Stimulated activated CD4-positive, alpha-beta T cell treated with anti-CD3 and anti-CD28 coated beads, Interleukin-12 subunit alpha, Interleukin-12 subunit beta, amount 100 ng/mL, for 48 hours (primary cell): Measurements from ENCODE around the gene ERG.

Source experiments
- DNase-seq, 3 donors: peaks; one replicate each; pipeline ENCODE4 v3.0.0-alpha.2; 2020; ENCODE audit warnings: low read depth in 2 of 3, low spot score in 1 of 3

The ERG gene, protein sequence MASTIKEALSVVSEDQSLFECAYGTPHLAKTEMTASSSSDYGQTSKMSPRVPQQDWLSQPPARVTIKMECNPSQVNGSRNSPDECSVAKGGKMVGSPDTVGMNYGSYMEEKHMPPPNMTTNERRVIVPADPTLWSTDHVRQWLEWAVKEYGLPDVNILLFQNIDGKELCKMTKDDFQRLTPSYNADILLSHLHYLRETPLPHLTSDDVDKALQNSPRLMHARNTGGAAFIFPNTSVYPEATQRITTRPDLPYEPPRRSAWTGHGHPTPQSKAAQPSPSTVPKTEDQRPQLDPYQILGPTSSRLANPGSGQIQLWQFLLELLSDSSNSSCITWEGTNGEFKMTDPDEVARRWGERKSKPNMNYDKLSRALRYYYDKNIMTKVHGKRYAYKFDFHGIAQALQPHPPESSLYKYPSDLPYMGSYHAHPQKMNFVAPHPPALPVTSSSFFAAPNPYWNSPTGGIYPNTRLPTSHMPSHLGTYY

DNA sequence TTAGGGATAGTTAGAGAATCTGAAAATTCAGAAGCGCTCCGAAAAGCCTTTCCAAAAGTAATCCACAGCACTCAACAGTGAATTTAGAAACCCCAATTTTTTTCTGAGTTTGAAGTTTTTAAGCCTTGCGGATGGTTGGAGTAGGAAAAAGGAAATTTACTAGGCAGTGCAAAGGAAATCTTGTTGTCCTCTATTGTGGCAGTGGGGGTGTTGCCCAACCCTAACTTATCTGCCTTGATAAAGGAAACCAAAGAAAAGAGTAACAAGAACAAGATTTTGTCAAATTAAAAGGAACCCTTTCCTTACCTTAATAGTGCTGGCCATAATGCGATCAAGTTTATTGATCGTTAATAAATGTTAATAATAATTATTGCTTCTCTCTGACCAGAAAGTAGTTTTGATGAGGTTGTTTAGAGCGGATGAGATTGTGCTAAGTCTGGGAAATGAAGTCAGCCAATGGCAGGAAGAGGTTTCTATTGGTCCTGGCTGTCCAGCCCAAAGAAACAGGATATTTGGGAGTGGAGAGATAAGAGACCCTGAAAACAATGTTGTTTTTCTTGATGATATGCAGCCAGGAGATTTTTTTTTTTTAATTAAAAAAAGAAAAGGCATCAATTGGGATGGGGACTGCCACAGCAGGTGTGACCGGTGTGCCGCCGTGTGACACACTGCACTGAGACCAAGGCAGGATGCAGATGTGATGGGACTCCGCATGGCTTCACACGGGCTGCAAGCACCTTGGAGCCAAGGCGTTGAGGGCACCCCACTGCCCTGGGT, at the start of gene ERG:
TSS of gene ERG (minus strand) at position 421 of the 777 bp plus-strand sequence. CDS start at position 324, 97 bp downstream.
- no peak for DNase-seq

- no peak for DNase-seq
These were observed 46.4 kb upstream of the ERG start for GRCh38 chr21:38544661-38545060.

DNA sequence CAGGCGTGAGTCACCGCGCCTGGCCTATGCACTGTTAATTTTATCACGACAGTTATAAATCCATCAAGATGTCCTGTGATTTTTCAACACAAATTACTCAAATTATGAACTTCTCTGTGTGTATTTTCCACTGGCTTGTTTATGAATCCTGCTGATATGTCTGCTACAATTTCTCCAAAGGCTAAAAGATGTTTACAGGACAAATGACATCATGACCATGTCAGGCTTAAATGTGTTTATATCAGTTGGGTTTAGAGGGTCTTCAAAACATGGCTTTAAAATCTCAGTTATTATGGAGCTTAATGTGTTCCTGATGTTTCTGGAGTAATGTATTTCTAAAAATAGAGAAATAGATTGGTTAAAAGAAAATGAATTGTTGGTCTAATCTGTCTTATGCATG, 44.0 kb upstream of the ERG start:
- no peak for DNase-seq

- DNase-seq = no peak
These were observed 40.1 kb upstream of the ERG start for GRCh38 chr21:38538353-38538752.

- no peak for DNase-seq
These were observed 36.3 kb upstream of the ERG start for GRCh38 chr21:38534591-38534990.

- DNase-seq = no peak
These were observed 35.6 kb upstream of the ERG start for GRCh38 chr21:38533887-38534286.

- no peak for DNase-seq
These were observed 33.3 kb upstream of the ERG start for GRCh38 chr21:38531591-38531990.

DNA sequence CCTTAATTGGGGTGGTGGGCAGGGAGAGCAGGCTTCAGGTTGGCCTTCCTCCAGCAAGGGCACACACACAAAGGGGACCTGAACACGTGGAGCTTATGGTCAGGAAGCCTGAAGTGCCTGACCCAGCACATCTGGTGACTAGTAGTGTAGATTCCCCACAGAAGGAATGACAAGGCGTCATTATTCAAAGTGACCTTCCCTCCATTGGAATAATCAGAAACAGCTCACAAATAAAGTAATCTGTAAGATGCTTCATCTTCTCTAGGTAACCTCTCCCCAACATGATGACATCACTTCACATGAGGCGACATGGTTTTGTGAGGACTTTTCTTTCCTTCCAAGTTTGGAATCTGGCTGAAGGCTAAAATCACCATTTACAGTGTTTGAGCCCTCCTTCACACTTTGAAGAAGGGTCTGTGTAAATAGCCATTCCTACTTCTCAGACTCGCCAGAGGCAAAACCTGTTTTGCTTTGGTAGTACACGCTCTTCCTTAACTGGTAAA, 32.8 kb upstream of the ERG start:
- DNase-seq = no peak

DNA sequence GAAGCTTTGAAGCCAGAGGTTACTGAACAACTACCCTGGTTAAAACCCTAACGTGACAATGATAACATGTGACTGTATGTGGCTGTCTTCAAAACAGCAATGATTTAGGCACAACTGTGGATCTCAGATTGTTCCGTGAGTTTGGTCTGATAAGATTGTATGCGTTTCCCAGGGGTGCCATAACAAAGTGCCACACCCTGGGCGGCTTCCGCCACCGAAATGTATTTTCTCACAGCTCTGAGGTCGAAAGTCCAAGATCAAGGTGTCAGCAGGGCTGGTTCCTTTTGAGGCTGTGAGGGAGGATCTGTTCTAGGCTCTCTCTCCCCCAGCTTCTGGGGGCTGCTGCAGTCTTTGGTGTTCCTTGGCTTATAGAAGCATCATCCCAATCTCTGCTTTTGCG, 29.5 kb upstream of the ERG start:
- DNase-seq = no peak

GRCh38 chr21:38525454-38525853, 27.2 kb upstream of the ERG start:
- no peak for DNase-seq

GRCh38 chr21:38524168-38525153, 26.2 kb upstream of the ERG start:
- no peak for DNase-seq

- no peak for DNase-seq
These were observed 22.2 kb upstream of the ERG start for GRCh38 chr21:38520511-38520910.

- DNase-seq = no peak
These were observed 13.5 kb upstream of the ERG start for GRCh38 chr21:38511662-38512243.

DNA sequence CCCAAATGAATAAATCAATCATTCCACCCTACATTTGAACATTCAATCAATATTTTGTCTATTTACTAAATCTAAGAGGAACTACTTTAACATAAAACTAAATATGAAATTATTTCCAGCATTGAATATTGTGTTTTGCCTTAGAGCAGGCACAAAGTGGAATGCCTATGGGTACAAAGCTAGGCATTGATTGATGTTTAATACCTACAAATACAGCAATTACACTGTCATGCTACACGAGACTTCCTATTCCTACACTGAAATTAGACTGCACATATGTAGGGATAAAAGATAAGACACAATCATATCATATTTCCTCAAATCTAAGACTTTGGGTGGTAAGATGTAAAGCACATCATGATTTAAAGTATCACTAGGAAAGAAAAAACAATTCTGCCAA, 12.9 kb upstream of the ERG start:
- DNase-seq = no peak

- DNase-seq = no peak
These were observed 9.2 kb upstream of the ERG start for GRCh38 chr21:38507374-38507942.

- no peak for DNase-seq
These were observed 8.5 kb upstream of the ERG start for GRCh38 chr21:38506661-38507281.

DNA sequence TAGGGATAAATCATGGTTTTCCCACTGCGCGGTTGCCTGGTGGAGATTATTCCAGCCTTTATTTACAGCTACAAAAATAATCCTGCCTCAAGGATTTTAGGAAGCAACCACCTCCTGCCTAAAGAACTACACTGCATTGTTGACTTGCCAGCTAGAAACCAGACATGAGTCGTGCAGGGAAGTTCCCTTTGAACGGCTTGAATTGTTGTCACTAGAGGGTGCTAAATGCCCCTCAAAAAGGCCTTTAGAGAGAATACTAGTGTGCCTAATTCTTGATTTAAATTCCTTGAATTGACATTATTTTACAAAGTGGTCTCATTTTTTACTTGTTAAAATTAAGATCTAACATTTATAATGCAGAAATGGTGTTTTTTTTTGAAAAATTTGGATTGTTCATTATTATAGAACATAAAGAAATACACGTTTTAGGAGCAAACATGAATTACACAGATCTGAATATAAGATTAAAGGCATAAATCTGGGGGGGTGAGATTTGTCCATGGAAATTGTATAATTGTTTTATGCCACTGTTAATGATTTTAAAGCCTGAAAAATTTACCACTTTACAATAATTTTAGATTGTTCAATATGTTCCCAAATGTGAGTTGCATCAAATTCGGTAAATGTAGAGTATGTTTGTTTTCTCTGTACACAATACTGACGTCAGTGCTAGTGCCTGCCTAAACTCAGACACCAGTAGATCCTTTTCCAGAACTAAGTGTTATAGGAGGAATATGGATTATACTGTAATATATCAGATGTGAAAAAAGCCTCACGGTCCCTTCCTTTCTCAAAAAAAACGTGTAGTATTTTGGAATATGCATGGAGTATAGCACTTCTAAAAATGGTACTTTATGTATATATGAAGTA, 7.6 kb upstream of the ERG start:
- peak in 1 of 3 donors; percentile 17 for DNase-seq

- no peak for DNase-seq
These were observed 5.8 kb upstream of the ERG start for GRCh38 chr21:38504066-38504465.

DNA sequence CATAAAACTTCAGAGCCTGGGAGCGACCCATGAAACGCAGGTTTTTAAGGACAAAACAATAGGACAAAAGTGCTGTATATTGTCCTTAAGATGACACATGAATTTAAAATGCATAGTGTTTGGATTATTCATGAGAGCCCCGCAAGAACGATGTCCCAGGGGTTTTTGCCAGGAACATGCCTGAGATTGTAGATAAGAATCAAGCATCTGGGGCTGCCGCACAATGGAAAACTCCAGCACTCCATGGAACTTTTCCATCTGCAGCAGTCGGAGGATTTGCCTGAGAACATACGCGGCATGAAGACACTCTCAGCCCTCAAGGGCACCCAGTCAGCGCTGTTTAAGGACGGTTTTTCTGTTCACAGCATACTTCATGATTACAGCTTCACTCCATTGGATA, 5.3 kb upstream of the ERG start:
- no peak for DNase-seq
